Measurements from ENCODE around the gene ALKBH7.

Gene ALKBH7

GRCh38 chr19:6364353-6364752 is 8.2 kb upstream of the ALKBH7 start:
- no peak for DNase-seq (ENCODE audit: low read depth, low spot score)

- DNase-seq (ENCODE audit: low read depth, low spot score): peak; percentile 92
These were observed 660 bp downstream of the ALKBH7 start for GRCh38 chr19:6373096-6373812.

- no peak for DNase-seq (ENCODE audit: low read depth, low spot score)
These were observed 1.2 kb downstream of the ALKBH7 start for GRCh38 chr19:6373813-6374108.

- DNase-seq (ENCODE audit: low read depth, low spot score): no peak
These were observed 1.6 kb downstream of the ALKBH7 start for GRCh38 chr19:6374161-6374709.

- no peak for DNase-seq (ENCODE audit: low read depth, low spot score)
These were observed 2.3 kb downstream of the ALKBH7 start for GRCh38 chr19:6374711-6375410.

- no peak for DNase-seq (ENCODE audit: low read depth, low spot score)
These were observed 2.9 kb downstream of the ALKBH7 start, which contains the start of gene PSPN for GRCh38 chr19:6375411-6376010. Gene PSPN (minus strand): TSS chr19:6375933. CDS start chr19:6375849, 84 bp downstream.

- no peak for DNase-seq (ENCODE audit: low read depth, low spot score)
These were observed 4.1 kb downstream of the ALKBH7 start for GRCh38 chr19:6376512-6377190.

GRCh38 chr19:6378041-6378440 is 5.4 kb downstream of the ALKBH7 start:
- DNase-seq (ENCODE audit: low read depth, low spot score): no peak

- no peak for DNase-seq (ENCODE audit: low read depth, low spot score)
These were observed 5.9 kb downstream of the ALKBH7 start for GRCh38 chr19:6378486-6378885.

- DNase-seq (ENCODE audit: low read depth, low spot score): no peak
These were observed 7.2 kb downstream of the ALKBH7 start for GRCh38 chr19:6379744-6380143.

- no peak for DNase-seq (ENCODE audit: low read depth, low spot score)
These were observed 8.6 kb downstream of the ALKBH7 start for GRCh38 chr19:6381030-6381750.

GRCh38 chr19:6383188-6383587 is 10.6 kb downstream of the ALKBH7 start:
- no peak for DNase-seq (ENCODE audit: low read depth, low spot score)

GRCh38 chr19:6384381-6384780 is 11.8 kb downstream of the ALKBH7 start:
- no peak for DNase-seq (ENCODE audit: low read depth, low spot score)

GRCh38 chr19:6387372-6387771 is 14.8 kb downstream of the ALKBH7 start:
- no peak for DNase-seq (ENCODE audit: low read depth, low spot score)

GRCh38 chr19:6392221-6393073 is 19.9 kb downstream of the ALKBH7 start:
- no peak for DNase-seq (ENCODE audit: low read depth, low spot score)

- DNase-seq (ENCODE audit: low read depth, low spot score): peak; percentile 94
These were observed 20.7 kb downstream of the ALKBH7 start, which contains the start of gene GTF2F1 for GRCh38 chr19:6393074-6393982. Gene GTF2F1 (minus strand): TSS chr19:6393164. CDS start chr19:6392995, 169 bp downstream.

GRCh38 chr19:6393983-6394412 is 21.4 kb downstream of the ALKBH7 start:
- no peak for DNase-seq (ENCODE audit: low read depth, low spot score)

- DNase-seq (ENCODE audit: low read depth, low spot score): no peak
These were observed 22.2 kb downstream of the ALKBH7 start for GRCh38 chr19:6394831-6395230.

GRCh38 chr19:6396305-6396704 is 23.7 kb downstream of the ALKBH7 start:
- no peak for DNase-seq (ENCODE audit: low read depth, low spot score)

Measured in smooth muscle cell of the brain vasculature (primary cell).